MM.1S (cell line): ENCODE measurements around the gene PIK3R6.

Experiments used
- DNase-seq: peaks from one replicate; pipeline ENCODE4 v3.0.0-alpha.2; 2015
- H2AFZ ChIP-seq: fragments of 300-600 bp; sonication (generic); 2 replicates; pipeline ENCODE4 v1.6.0; 2016; ENCODE audit warnings: antibody characterized with exemption, low read length
- H3F3A ChIP-seq: fragments of 300-600 bp; sonication (generic); 2 replicates; pipeline ENCODE4 v1.6.1; 2016; ENCODE audit warnings: mild to moderate bottlenecking, antibody characterized with exemption, low read length, moderate library complexity, mixed read lengths; ENCODE audit not compliant: insufficient read depth
- H3K27ac ChIP-seq: fragments of 300-600 bp; sonication (generic); 2 replicates; pipeline ENCODE4 v1.5.1; 2016; ENCODE audit warnings: mild to moderate bottlenecking, low read length
- H3K27me3 ChIP-seq: fragments of 300-600 bp; sonication (generic); replicated peaks from 2 replicates; pipeline ENCODE4 v1.6.0; 2016; ENCODE audit warnings: low read length; ENCODE audit not compliant: insufficient read depth
- H3K36me3 ChIP-seq: fragments of 300-600 bp; sonication (generic); replicated peaks from 2 replicates; pipeline ENCODE4 v1.6.1; 2016; ENCODE audit warnings: mild to moderate bottlenecking, low read length, mixed read lengths; ENCODE audit not compliant: insufficient read depth
- H3K4me1 ChIP-seq: fragments of 300-600 bp; sonication (generic); 2 replicates; pipeline ENCODE4 v1.6.1; 2016; ENCODE audit warnings: low read length, mixed read lengths
- H3K4me2 ChIP-seq: fragments of 300-600 bp; sonication (generic); 2 replicates; pipeline ENCODE4 v1.6.0; 2016; ENCODE audit warnings: low read depth, low read length
- H3K4me3 ChIP-seq: fragments of 300-600 bp; sonication (generic); 2 replicates; pipeline ENCODE4 v1.5.1; 2016; ENCODE audit warnings: low read length, mixed read lengths
- H3K79me2 ChIP-seq: fragments of 300-600 bp; sonication (generic); 2 replicates; pipeline ENCODE4 v1.6.1; 2016; ENCODE audit warnings: mixed run types, low read length, mixed read lengths
- H3K9ac ChIP-seq: fragments of 300-600 bp; sonication (generic); 2 replicates; pipeline ENCODE4 v1.6.1; 2016; ENCODE audit warnings: low read length, mixed read lengths
- H3K9me2 ChIP-seq: fragments of 300-600 bp; sonication (generic); replicated peaks from 2 replicates; pipeline ENCODE4 v1.6.1; 2016; ENCODE audit warnings: mild to moderate bottlenecking, low read length, mixed read lengths; ENCODE audit not compliant: insufficient read depth
- H3K9me3 ChIP-seq: fragments of 300-600 bp; sonication (generic); replicated peaks from 2 replicates; pipeline ENCODE4 v1.6.1; 2016; ENCODE audit warnings: mild to moderate bottlenecking, low read length, mixed read lengths; ENCODE audit not compliant: insufficient read depth
- H4K20me1 ChIP-seq: fragments of 300-600 bp; sonication (generic); 2 replicates; pipeline ENCODE4 v1.6.1; 2016; ENCODE audit warnings: mild to moderate bottlenecking, low read length, moderate library complexity, mixed read lengths; ENCODE audit not compliant: insufficient read depth
- CTCF ChIP-seq: fragments of 300-600 bp; sonication (generic); IDR thresholded peaks from 2 replicates; pipeline ENCODE4 v1.5.1; 2016; ENCODE audit warnings: antibody characterized with exemption, low read length, mixed read lengths
- EZH2 ChIP-seq: fragments of 300-600 bp; sonication (generic); optimal IDR thresholded peaks from 2 replicates; pipeline ENCODE3; 2017; ENCODE audit warnings: low read depth, mild to moderate bottlenecking, antibody characterized with exemption, low read length, mixed read lengths
- EZH2phosphoT487 ChIP-seq: fragments of 300-600 bp; sonication (generic); IDR thresholded peaks from 2 replicates; pipeline ENCODE4 v1.6.1; 2018; ENCODE audit warnings: antibody characterized with exemption, low read length

Gene PIK3R6

DNA sequence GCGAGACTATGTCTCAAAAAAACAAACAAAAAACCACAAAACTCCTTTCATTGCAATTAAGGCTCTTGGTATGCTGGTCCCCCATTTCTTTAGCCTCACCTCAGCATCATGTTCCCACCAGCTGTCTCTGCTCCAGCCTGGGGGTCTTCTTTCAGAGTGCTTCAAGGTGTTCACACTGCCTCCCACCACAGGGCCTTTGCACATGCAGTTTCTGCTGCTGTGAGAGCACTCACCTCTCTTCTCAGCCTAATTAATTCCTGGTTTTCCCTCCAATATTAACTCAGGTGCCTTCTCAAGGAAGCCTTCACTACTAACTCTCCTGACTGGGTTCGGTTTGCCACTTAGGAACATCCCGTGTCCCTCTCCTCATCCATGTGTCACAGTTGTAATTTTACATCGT lies 15.9 kb upstream of the PIK3R6 start:
- Histone ChIP-seq H3K4me3 (no peak overlapping the region), H3K36me3 (no peaks in the 10 kb centered on the region)

DNA sequence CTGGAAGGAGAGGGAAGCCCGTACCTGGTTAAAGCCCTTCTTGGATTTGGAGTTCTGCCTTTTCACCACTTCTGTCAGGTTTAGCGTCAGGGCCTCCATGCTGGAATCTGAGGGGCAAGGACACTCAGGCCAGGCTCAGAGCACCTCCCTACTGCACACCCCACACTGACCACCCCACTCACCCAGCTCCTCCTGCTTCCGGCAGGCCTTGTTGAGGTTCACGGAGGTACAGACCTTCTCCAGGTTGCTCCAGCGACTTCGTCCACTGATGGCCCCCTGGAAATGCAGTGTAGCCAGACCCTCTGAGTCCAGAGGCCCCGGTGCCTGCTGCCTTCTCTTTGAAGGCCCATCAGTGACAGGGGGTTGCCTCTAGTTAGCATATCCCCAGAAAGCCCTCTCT lies 14.1 kb upstream of the PIK3R6 start:
- H3K27me3 ChIP-seq = peaks cover 21% of the 10 kb centered on the region
- no peaks in the 10 kb centered on the region for H3K4me1 ChIP-seq
- H3K9me3 ChIP-seq = no peaks in the 10 kb centered on the region
- H3K79me2 ChIP-seq = no peaks in the 10 kb centered on the region
- H3F3A ChIP-seq = no peaks in the 10 kb centered on the region
- H4K20me1 ChIP-seq = no peaks in the 10 kb centered on the region
- H3K36me3 ChIP-seq = no peaks in the 10 kb centered on the region
- H3K9me2 ChIP-seq = no peaks in the 10 kb centered on the region
- no peak overlapping the region for H2AFZ ChIP-seq
- TF ChIP-seq EZH2phosphoT487 (no peak), CTCF (no peak), EZH2 (no peak)
- H3K9ac ChIP-seq = no peak overlapping the region
- no peak overlapping the region for H3K27ac ChIP-seq
- no peak overlapping the region for H3K4me2 ChIP-seq
- H3K4me3 ChIP-seq = no peak overlapping the region
- DNase-seq = no peak

More for the DNA sequence above, 15.9 kb upstream of the PIK3R6 start:
- TF ChIP-seq EZH2 (no peak), EZH2phosphoT487 (no peak), CTCF (no peak)
- H3K27ac ChIP-seq = no peak overlapping the region
- H3F3A ChIP-seq = no peaks in the 10 kb centered on the region
- no peak overlapping the region for H2AFZ ChIP-seq
- peaks cover 21% of the 10 kb centered on the region for H3K27me3 ChIP-seq
- no peaks in the 10 kb centered on the region for H3K9me3 ChIP-seq
- no peak overlapping the region for H3K4me2 ChIP-seq
- H3K4me1 ChIP-seq = no peaks in the 10 kb centered on the region
- no peak for DNase-seq
- H4K20me1 ChIP-seq = no peaks in the 10 kb centered on the region
- H3K79me2 ChIP-seq = no peaks in the 10 kb centered on the region
- no peaks in the 10 kb centered on the region for H3K9me2 ChIP-seq
- H3K9ac ChIP-seq = no peak overlapping the region

- peaks cover 21% of the 10 kb centered on the region for H3K27me3 ChIP-seq
- no peaks in the 10 kb centered on the region for H3K79me2 ChIP-seq
- no peaks in the 10 kb centered on the region for H3K36me3 ChIP-seq
These were observed 13.0 kb upstream of the PIK3R6 start for GRCh38 chr17:8880466-8880865.

More at GRCh38 chr17:8880466-8880865, 13.0 kb upstream of the PIK3R6 start:
- Histone ChIP-seq H4K20me1 (no peaks in the 10 kb centered on the region), H3K4me1 (no peaks in the 10 kb centered on the region), H3K27ac (no peak overlapping the region), H3F3A (no peaks in the 10 kb centered on the region), H2AFZ (no peak overlapping the region), H3K4me2 (no peak overlapping the region), H3K4me3 (no peak overlapping the region), H3K9me3 (no peaks in the 10 kb centered on the region), H3K9me2 (no peaks in the 10 kb centered on the region), H3K9ac (no peak overlapping the region)
- no peak for DNase-seq
- TF ChIP-seq CTCF (no peak), EZH2 (no peak), EZH2phosphoT487 (no peak)
